Astrocyte (in vitro differentiated cells and primary cell): ENCODE measurements around the gene PPP1R15B.

Experiments used
- CTCF ChIP-seq: IDR thresholded peaks from 2 replicates; pipeline ENCODE4 v1.5.1; 2011; ENCODE audit warnings: low read depth, mild to moderate bottlenecking, inconsistent platforms, low read length, moderate library complexity; ENCODE audit not compliant: insufficient read depth
- EZH2 ChIP-seq: IDR thresholded peaks from 2 replicates; pipeline ENCODE4 v1.6.1; 2012; ENCODE audit warnings: mild to moderate bottlenecking, low read length, inconsistent platforms; ENCODE audit not compliant: insufficient read depth

- no peak for TF ChIP-seq CTCF
- TF ChIP-seq EZH2: no peak
Observed at GRCh38 chr1:204406621-204407020, 5.0 kb downstream of the PPP1R15B start.
